ENCODE results near the gene SNRNP35. TPM values are rescaled to one million over a fixed set of nuclear protein-coding genes. Genes with fewer than 3 reads are reported as not detected.

The SNRNP35 gene
- total and polyA plus RNA-seq, 4 donors, result 19.3 to 67.0 (median 20.5) TPM

- no peaks in the 10 kb centered on the region for H3K9me3 ChIP-seq (ENCODE audit: control insufficient read depth in 4 of 4, insufficient read depth in 3 of 4, low read length in 3 of 4)
- no peak for TF ChIP-seq CTCF (IDR thresholded peaks at IDR 0.05; ENCODE audit: control extremely low read depth, extremely low read depth)
- ATAC-seq (ENCODE audit: insufficient read depth, low FRiP score) (no peak), DNase-seq (no peak)
- H3K27ac ChIP-seq (ENCODE audit: low read depth in 1 of 2, low read length in 1 of 2), result peak overlapping the region in 1 of 2 donors; percentile 70
- H3K4me3 ChIP-seq, result no peak overlapping the region
- no peak overlapping the region for H3K9ac ChIP-seq (ENCODE audit: insufficient read depth in 1 of 2, low read length in 2 of 2)
- peaks cover 6 to 23% (median 18%) of the 10 kb centered on the region in 4 donors for H3K36me3 ChIP-seq (ENCODE audit: control insufficient read depth in 4 of 4, insufficient read depth in 4 of 4, low read length in 4 of 4)
- H3K4me1 ChIP-seq (ENCODE audit: control insufficient read depth in 5 of 5, insufficient read depth in 5 of 5, low read length in 5 of 5), result peaks cover 0 to 6% (median 0%) of the 10 kb centered on the region in 5 donors
- H3K27me3 ChIP-seq (ENCODE audit: control insufficient read depth in 3 of 3, insufficient read depth in 3 of 3, low read length in 2 of 3), result no peaks in the 10 kb centered on the region
- WGBS, 2 donors, result 88 to 93% methylated on average over 15 of the region's 15 CpGs
Observed at GRCh38 chr12:123475246-123475703, 17.3 kb downstream of the SNRNP35 start.

- no peaks in the 10 kb centered on the region for H3K9me3 ChIP-seq (ENCODE audit: control insufficient read depth in 4 of 4, insufficient read depth in 3 of 4, low read length in 3 of 4)
- DNase-seq, result no peak
- H3K4me1 ChIP-seq (ENCODE audit: control insufficient read depth in 5 of 5, insufficient read depth in 5 of 5, low read length in 5 of 5), result peaks cover 0 to 4% (median 0%) of the 10 kb centered on the region in 5 donors
- TF ChIP-seq CTCF (IDR thresholded peaks at IDR 0.05; ENCODE audit: control extremely low read depth, extremely low read depth), result no peak
- ATAC-seq (ENCODE audit: insufficient read depth, low FRiP score), result no peak
- no peaks in the 10 kb centered on the region for H3K27me3 ChIP-seq (ENCODE audit: control insufficient read depth in 3 of 3, insufficient read depth in 3 of 3, low read length in 2 of 3)
- no peak overlapping the region for H3K4me3 ChIP-seq
- WGBS, 2 donors, result 88 to 94% methylated on average over 11 of the region's 11 CpGs
- peaks cover 0 to 17% (median 9%) of the 10 kb centered on the region in 4 donors for H3K36me3 ChIP-seq (ENCODE audit: control insufficient read depth in 4 of 4, insufficient read depth in 4 of 4, low read length in 4 of 4)
- H3K9ac ChIP-seq (ENCODE audit: insufficient read depth in 1 of 2, low read length in 2 of 2), result no peak overlapping the region
- H3K27ac ChIP-seq (ENCODE audit: low read depth in 1 of 2, low read length in 1 of 2), result peak overlapping the region in 1 of 2 donors; percentile 81
Observed at GRCh38 chr12:123478069-123478468, 20.1 kb downstream of the SNRNP35 start.

GRCh38 chr12:123478762-123479161, 20.8 kb downstream of the SNRNP35 start:
- peaks cover 2 to 20% (median 9%) of the 10 kb centered on the region in 4 donors for H3K36me3 ChIP-seq (ENCODE audit: control insufficient read depth in 4 of 4, insufficient read depth in 4 of 4, low read length in 4 of 4)
- ATAC-seq (ENCODE audit: insufficient read depth, low FRiP score) (no peak), DNase-seq (no peak)
- TF ChIP-seq CTCF (IDR thresholded peaks at IDR 0.05; ENCODE audit: control extremely low read depth, extremely low read depth), result no peak
- H3K4me3 ChIP-seq, result no peak overlapping the region
- H3K27me3 ChIP-seq (ENCODE audit: control insufficient read depth in 3 of 3, insufficient read depth in 3 of 3, low read length in 2 of 3), result no peaks in the 10 kb centered on the region
- 69 to 82% methylated on average over 10 of the region's 10 CpGs for WGBS, 2 donors
- H3K27ac ChIP-seq (ENCODE audit: low read depth in 1 of 2, low read length in 1 of 2), result peak overlapping the region; percentile 20 to 84
- no peaks in the 10 kb centered on the region for H3K9me3 ChIP-seq (ENCODE audit: control insufficient read depth in 4 of 4, insufficient read depth in 3 of 4, low read length in 3 of 4)
- H3K4me1 ChIP-seq (ENCODE audit: control insufficient read depth in 5 of 5, insufficient read depth in 5 of 5, low read length in 5 of 5), result peaks cover 0 to 4% (median 0%) of the 10 kb centered on the region in 5 donors
- H3K9ac ChIP-seq (ENCODE audit: insufficient read depth in 1 of 2, low read length in 2 of 2), result no peak overlapping the region
